HepG2 (cell line): ENCODE data around the gene ZPBP. TPM values are rescaled to one million over a fixed set of nuclear protein-coding genes. Genes with fewer than 3 reads are reported as not detected.

Experiments used
- ATAC-seq: fragments of 200-7000 bp; cut with Tn5 transposase; 3 replicates; pipeline ENCODE4 v1.9.1; 2020; ENCODE audit warnings: mild to moderate bottlenecking, moderate library complexity
- BruUV-seq: library from RNA; stranded (reverse); fragments of 400-500 nt; replicated peaks from 2 replicates; lab custom pipeline; 2021; lab: Mats Ljungman, UMichigan
- CTCF ChIA-PET: fragments of 300-600 bp; formaldehyde crosslinking; extraction: SDS; loops from one replicate; lab custom pipeline; 2021; ENCODE audit warnings: low total read pairs, inconsistent platforms, low intra/inter-chr PET ratio; lab: Yijun Ruan, JAX
- POLR2A ChIA-PET: fragments of 350-600 bp; sonication (Branson Sonifier 250); formaldehyde crosslinking; loops from one replicate; lab custom pipeline; 2020; ENCODE audit warnings: antibody characterized with exemption, inconsistent platforms; lab: Yijun Ruan, JAX
- DNase-seq: peaks from one replicate; pipeline ENCODE4 v3.0.0-alpha.2; 2015; ENCODE audit warnings: low spot score
- FAIRE-seq: peaks from 3 replicates; lab custom pipeline; 2011; peaks lifted over from hg19 to GRCh38; lab: Jason Lieb, UNC
- H2AFZ ChIP-seq: one replicate; pipeline ENCODE4 v1.6.1; 2011; ENCODE audit warnings: low read length, inconsistent platforms
- H3K27ac ChIP-seq: fragments of 300-600 bp; 3 replicates; pipeline ENCODE4 v1.8.0; 2011; ENCODE audit warnings: mixed run types, mild to moderate bottlenecking, mixed read lengths, low read length, inconsistent platforms; ENCODE audit not compliant: insufficient read depth; ENCODE audit errors: extremely low read length
- H3K27me3 ChIP-seq, 2 experiments: fragments of 200-600 bp in 1 of 2; 2 replicates in 1 of 2; 3 replicates in 1 of 2; pipeline versions ENCODE4 v1.6.0 to v1.8.0; 2011; ENCODE audit warnings: low read length in 2 of 2, mild to moderate bottlenecking in 2 of 2, moderate library complexity in 2 of 2, inconsistent platforms in 1 of 2; ENCODE audit not compliant: insufficient read depth in 2 of 2, control insufficient read depth in 1 of 2
- H3K36me3 ChIP-seq, 2 experiments: fragments of 200-600 bp in 1 of 2; replicated peaks in 1 of 2; 2 replicates in 1 of 2; 3 replicates in 1 of 2; pipeline versions ENCODE4 v1.5.1 to v1.8.0; 2011; ENCODE audit warnings: low read length in 2 of 2, inconsistent platforms in 1 of 2; ENCODE audit not compliant: insufficient read depth in 2 of 2, control insufficient read depth in 1 of 2
- H3K4me1 ChIP-seq: 2 replicates; pipeline ENCODE4 v1.5.1; 2012; ENCODE audit warnings: low read length, inconsistent platforms; ENCODE audit not compliant: insufficient read depth
- H3K4me2 ChIP-seq: 2 replicates; pipeline ENCODE4 v1.6.0; 2011; ENCODE audit warnings: low read depth, low read length, inconsistent platforms
- H3K4me3 ChIP-seq, 3 experiments: fragments of 200-600 bp in 1 of 3; sonication (generic), shearing (Covaris generic) in 1 of 3; replicated peaks in 1 of 3; 2 replicates each; pipeline ENCODE4 v1.5.1; 2011 to 2016; ENCODE audit warnings: low read length in 3 of 3, inconsistent platforms in 2 of 3, low read depth in 2 of 3, mild to moderate bottlenecking in 2 of 3, control low read depth in 1 of 3, mixed read lengths in 1 of 3; ENCODE audit not compliant: insufficient read depth in 1 of 3
- H3K79me2 ChIP-seq: one replicate; pipeline ENCODE4 v1.6.1; 2011; ENCODE audit warnings: low read length, inconsistent platforms; ENCODE audit not compliant: insufficient read depth
- H3K9ac ChIP-seq: 2 replicates; pipeline ENCODE4 v1.6.0; 2011; ENCODE audit warnings: mild to moderate bottlenecking, low read depth, low read length, inconsistent platforms; ENCODE audit not compliant: insufficient read depth
- H3K9me3 ChIP-seq: 2 replicates; pipeline ENCODE4 v1.5.1; 2012; ENCODE audit warnings: mild to moderate bottlenecking, low read length
- H4K20me1 ChIP-seq: 2 replicates; pipeline ENCODE4 v1.6.0; 2011; ENCODE audit warnings: inconsistent platforms, mild to moderate bottlenecking, low read length, moderate library complexity; ENCODE audit not compliant: insufficient read depth
- CBFB ChIP-seq: sonication (generic); formaldehyde crosslinking; IDR thresholded peaks from 2 replicates; pipeline ENCODE4 v1.4.0; 2020; ENCODE audit warnings: missing genetic modification reagents
- CEBPB ChIP-seq: IDR thresholded peaks from 2 replicates; pipeline ENCODE4 v1.6.1; 2011; ENCODE audit warnings: low read depth, low read length, improper control_type of control experiment, borderline replicate concordance
- CTCF ChIP-seq: sonication (generic); formaldehyde crosslinking; IDR thresholded peaks from 2 replicates; pipeline ENCODE4 v1.5.0; 2020; ENCODE audit warnings: mild to moderate bottlenecking, missing genetic modification reagents, moderate library complexity
- KLF9 ChIP-seq: IDR thresholded peaks from 2 replicates; pipeline ENCODE4 v1.6.1; 2016; ENCODE audit warnings: low read depth
- MLLT10 ChIP-seq: sonication (generic); formaldehyde crosslinking; IDR thresholded peaks from 2 replicates; pipeline ENCODE4 v1.4.0; 2020; ENCODE audit warnings: missing genetic modification reagents
- RAD51 ChIP-seq: fragments of 450-650 bp; IDR thresholded peaks from 2 replicates; pipeline ENCODE4 v1.6.1; 2016; ENCODE audit warnings: borderline replicate concordance
- RXRB ChIP-seq: IDR thresholded peaks from 2 replicates; pipeline ENCODE4 v1.6.1; 2016; ENCODE audit warnings: borderline replicate concordance, missing genetic modification reagents, missing compliant biosample characterization
- STAG1 ChIP-seq: sonication (generic); formaldehyde crosslinking; IDR thresholded peaks from 2 replicates; pipeline ENCODE4 v1.4.0; 2020; ENCODE audit warnings: missing genetic modification reagents
- ZNF672 ChIP-seq: sonication (generic); formaldehyde crosslinking; IDR thresholded peaks from 2 replicates; pipeline ENCODE4 v1.8.1; 2022; ENCODE audit warnings: missing genetic modification reagents
- ZNF768 ChIP-seq: sonication (generic); formaldehyde crosslinking; IDR thresholded peaks from 2 replicates; pipeline ENCODE4 v1.4.0; 2020; ENCODE audit warnings: missing genetic modification reagents
- WGBS: methylation state at CpG from one replicate; pipeline ENCODE4 v1.1.6; 2017; ENCODE audit warnings: low lambda C conversion rate; 5-methylcytosine and 5-hydroxymethylcytosine counted together
- in situ Hi-C: cut with HindIII; loops from 2 replicates; pipeline ENCODE4 v1.10.0; 2017; ENCODE audit warnings: low pct_unique_long_range_greater_than_20kb; ENCODE audit not compliant: extremely low pct_ligation_motif_present
- intact Hi-C: fragments of 100-400 bp; cut with micrococcal nuclease; formaldehyde crosslinking; loops from one replicate; pipeline ENCODE4 v1.10.0; 2022; ENCODE audit not compliant: unreplicated experiment
- polyA plus RNA-seq, 8 experiments: library from polyadenylated mRNA; depleted of rRNA in 3 of 8; stranded (reverse) in 7 of 8; unstranded in 1 of 8; fragments of >200 nt; fragmentation: Illumina TruSeq in 4 of 8; extraction: Trizol in 4 of 8; gene quantifications; 2 replicates each; pipeline versions ENCODE4 v1.2.1 to v1.2.3, GENCODE V29; 2011 to 2016; ENCODE audit warnings: low read depth in 4 of 8, missing spikeins in 1 of 8, mixed read lengths in 1 of 8; ENCODE audit not compliant: insufficient read depth in 1 of 8
- total RNA-seq, 5 experiments: library from RNA; depleted of rRNA; stranded (reverse); fragments of >200 nt; fragmentation: Illumina TruSeq; extraction: Trizol; gene quantifications; 2 replicates each; pipeline ENCODE4 v1.2.3, GENCODE V29; 2016; ENCODE audit warnings: low read depth in 1 of 5
- TF ChIP-seq, protein P1 (sequence below): sonication (generic); formaldehyde crosslinking; IDR thresholded peaks from 2 replicates; pipeline ENCODE4 v1.4.0; 2020; ENCODE audit warnings: mild to moderate bottlenecking, missing genetic modification reagents
- TF ChIP-seq, protein P2 (sequence below): sonication (generic); formaldehyde crosslinking; IDR thresholded peaks from 2 replicates; pipeline ENCODE4 v1.8.0; 2022; ENCODE audit warnings: missing genetic modification reagents, low read depth, mild to moderate bottlenecking, borderline replicate concordance
- TF ChIP-seq, protein P3 (sequence below): sonication (generic); formaldehyde crosslinking; IDR thresholded peaks from 2 replicates; pipeline ENCODE4 v1.4.0; 2020; ENCODE audit warnings: mild to moderate bottlenecking, missing genetic modification reagents

The ZPBP gene
- total and polyA plus RNA-seq, 2 of the 13 experiments (the other 11 are each of a cell fraction or from before 2014, with no cell fraction given): not detected

- FAIRE-seq: no peak
- H2AFZ ChIP-seq: no peak overlapping the region
- no peaks in the 10 kb centered on the region for H3K4me1 ChIP-seq
- in situ Hi-C loops (loop anchor here (10.0 to 25.0 kb wide), 2 partner anchors 272 to 545 kb away; no protein-coding TSS in a partner anchor), intact Hi-C loops (loop anchor here (1.0 kb wide), 2 partner anchors 276 to 537 kb away; no protein-coding TSS in a partner anchor)
- CTCF ChIA-PET: interaction anchor here (1.5 to 1.9 kb wide), 2 partner anchors 275 to 1018 kb away, joined by 4 to 13 read pairs; no protein-coding TSS in a partner anchor
- H3K27ac ChIP-seq: no peak overlapping the region
- 29% methylated on average over 5 of the region's 5 CpGs for WGBS
- peak; percentile 12 for DNase-seq
- POLR2A ChIA-PET: no interaction called here
- no peaks in the 10 kb centered on the region for H3K36me3 ChIP-seq
- H3K27me3 ChIP-seq: no peaks in the 10 kb centered on the region
- H4K20me1 ChIP-seq: no peaks in the 10 kb centered on the region
- no peak overlapping the region for H3K4me2 ChIP-seq
- no TSS peak for BruUV-seq
- no peak for TF ChIP-seq ZNF672 (CRISPR knock-in tag)
- TF ChIP-seq STAG1 (CRISPR knock-in tag): peak; percentile 53
- TF ChIP-seq CTCF (CRISPR knock-in tag): peak; percentile 49
- TF ChIP-seq, all 625 proteins: peak for 2
- no peak for ATAC-seq
- no peaks in the 10 kb centered on the region for H3K9me3 ChIP-seq
- no peak overlapping the region for H3K9ac ChIP-seq
- H3K4me3 ChIP-seq: no peak overlapping the region
- H3K79me2 ChIP-seq: no peaks in the 10 kb centered on the region
These were observed 49.5 kb upstream of the ZPBP start for GRCh38 chr7:50142425-50143017.

DNA sequence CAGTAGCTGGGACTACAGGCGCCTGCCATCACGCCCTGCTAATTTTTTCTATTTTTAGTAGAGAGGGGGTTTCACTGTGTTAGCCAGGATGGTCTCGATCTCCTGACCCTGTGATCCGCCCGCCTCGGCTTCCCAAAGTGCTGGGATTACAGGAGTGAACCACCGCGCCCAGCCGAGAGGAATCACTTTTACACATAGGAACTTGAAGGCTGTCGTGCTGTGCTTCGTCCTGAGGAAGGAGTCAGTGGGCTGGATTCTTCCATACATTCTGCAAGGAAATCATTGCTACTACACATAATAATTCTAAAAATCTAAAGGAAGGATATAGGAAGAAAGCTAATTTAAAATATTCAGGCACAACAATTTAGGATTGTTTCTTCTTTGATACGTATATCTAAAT, 48.8 kb upstream of the ZPBP start:
- Histone ChIP-seq H3K27me3 (no peaks in the 10 kb centered on the region), H3K9me3 (no peaks in the 10 kb centered on the region), H3K4me2 (no peak overlapping the region), H3K4me3 (no peak overlapping the region), H3K27ac (no peak overlapping the region), H3K4me1 (no peaks in the 10 kb centered on the region), H3K9ac (no peak overlapping the region), H3K79me2 (no peaks in the 10 kb centered on the region), H3K36me3 (no peaks in the 10 kb centered on the region), H2AFZ (no peak overlapping the region), H4K20me1 (no peaks in the 10 kb centered on the region)
- intact Hi-C loops (loop anchor here (1.0 kb wide), 2 partner anchors 276 to 537 kb away; no protein-coding TSS in a partner anchor), in situ Hi-C loops (loop anchor here (10.0 to 25.0 kb wide), 2 partner anchors 273 to 545 kb away; no protein-coding TSS in a partner anchor)
- ATAC-seq (no peak), DNase-seq (no peak), FAIRE-seq (no peak)
- 42% methylated on average over 12 of the region's 12 CpGs for WGBS
- ChIA-PET POLR2A (no interaction called here), CTCF (interaction anchor here (1.5 to 1.9 kb wide), 2 partner anchors 276 to 1019 kb away, joined by 4 to 13 read pairs; no protein-coding TSS in a partner anchor)
- BruUV-seq: no TSS peak
- TF ChIP-seq ZNF768 (CRISPR knock-in tag) (no peak), MLLT10 (CRISPR knock-in tag) (no peak), CEBPB (no peak), RAD51 (no peak), CBFB (no peak), KLF9 (CRISPR knock-in tag) (no peak), RXRB (CRISPR knock-in tag) (no peak)
- TF ChIP-seq, protein P1, sequence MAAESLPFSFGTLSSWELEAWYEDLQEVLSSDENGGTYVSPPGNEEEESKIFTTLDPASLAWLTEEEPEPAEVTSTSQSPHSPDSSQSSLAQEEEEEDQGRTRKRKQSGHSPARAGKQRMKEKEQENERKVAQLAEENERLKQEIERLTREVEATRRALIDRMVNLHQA (CRISPR knock-in tag): no peak
- TF ChIP-seq, protein P2, sequence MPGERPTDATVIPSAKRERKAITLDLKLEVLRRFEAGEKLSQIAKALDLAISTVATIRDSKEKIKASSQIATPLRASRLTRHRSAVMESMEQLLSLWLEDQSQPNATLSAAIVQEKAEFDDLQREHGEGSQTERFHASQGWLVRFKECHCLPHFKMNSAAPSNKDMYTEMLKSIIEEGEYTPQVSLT (CRISPR knock-in tag): no peak
- TF ChIP-seq, protein P3, sequence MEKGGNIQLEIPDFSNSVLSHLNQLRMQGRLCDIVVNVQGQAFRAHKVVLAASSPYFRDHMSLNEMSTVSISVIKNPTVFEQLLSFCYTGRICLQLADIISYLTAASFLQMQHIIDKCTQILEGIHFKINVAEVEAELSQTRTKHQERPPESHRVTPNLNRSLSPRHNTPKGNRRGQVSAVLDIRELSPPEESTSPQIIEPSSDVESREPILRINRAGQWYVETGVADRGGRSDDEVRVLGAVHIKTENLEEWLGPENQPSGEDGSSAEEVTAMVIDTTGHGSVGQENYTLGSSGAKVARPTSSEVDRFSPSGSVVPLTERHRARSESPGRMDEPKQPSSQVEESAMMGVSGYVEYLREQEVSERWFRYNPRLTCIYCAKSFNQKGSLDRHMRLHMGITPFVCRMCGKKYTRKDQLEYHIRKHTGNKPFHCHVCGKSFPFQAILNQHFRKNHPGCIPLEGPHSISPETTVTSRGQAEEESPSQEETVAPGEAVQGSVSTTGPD (CRISPR knock-in tag): no peak
